Astrocyte (in vitro differentiated cells and primary cell): ENCODE results near the gene KCNG3. TPM values are rescaled to one million over a fixed set of nuclear protein-coding genes. Genes with fewer than 3 reads are reported as not detected.

Source experiments
- DNase-seq: peaks from one replicate; pipeline ENCODE4 v3.0.0-alpha.2; 2010; ENCODE audit warnings: low read depth
- FAIRE-seq: peaks from 2 replicates; lab custom pipeline; 2011; peaks lifted over from hg19 to GRCh38; lab: Jason Lieb, UNC
- H2AFZ ChIP-seq: 2 replicates; pipeline ENCODE4 v1.6.0; 2012; ENCODE audit warnings: low read depth, low read length, inconsistent platforms
- H3K27ac ChIP-seq: 2 replicates; pipeline ENCODE4 v1.5.1; 2011; ENCODE audit warnings: low read depth, low read length, inconsistent platforms
- H3K27me3 ChIP-seq: 2 replicates; pipeline ENCODE4 v1.6.0; 2011; ENCODE audit warnings: low read length, inconsistent platforms; ENCODE audit not compliant: insufficient read depth
- H3K36me3 ChIP-seq: 2 replicates; pipeline ENCODE4 v1.5.1; 2011; ENCODE audit warnings: low read length, inconsistent platforms; ENCODE audit not compliant: insufficient read depth
- H3K4me1 ChIP-seq: 2 replicates; pipeline ENCODE4 v1.5.1; 2011; ENCODE audit warnings: low read length, inconsistent platforms; ENCODE audit not compliant: insufficient read depth
- H3K4me2 ChIP-seq: 2 replicates; pipeline ENCODE4 v1.6.0; 2012; ENCODE audit warnings: low read length, inconsistent platforms
- H3K4me3 ChIP-seq: 2 replicates; pipeline ENCODE4 v1.5.1; 2011; ENCODE audit warnings: low read depth, mild to moderate bottlenecking, low read length, inconsistent platforms; ENCODE audit not compliant: insufficient read depth
- H3K79me2 ChIP-seq: 2 replicates; pipeline ENCODE4 v1.6.0; 2012; ENCODE audit warnings: mild to moderate bottlenecking, low read length, inconsistent platforms; ENCODE audit not compliant: insufficient read depth
- H3K9ac ChIP-seq: 2 replicates; pipeline ENCODE4 v1.6.0; 2012; ENCODE audit warnings: mild to moderate bottlenecking, low read length, inconsistent platforms
- H3K9me3 ChIP-seq: 2 replicates; pipeline ENCODE4 v1.5.1; 2012; ENCODE audit warnings: low read depth, mild to moderate bottlenecking, low read length, inconsistent platforms; ENCODE audit not compliant: insufficient read depth
- H4K20me1 ChIP-seq: 2 replicates; pipeline ENCODE4 v1.6.0; 2012; ENCODE audit warnings: low read length, inconsistent platforms; ENCODE audit not compliant: insufficient read depth
- H3K27ac Mint-ChIP-seq: one replicate; pipeline ENCODE4 v1.8.0; 2021; ENCODE audit warnings: mild to moderate bottlenecking, mixed read lengths; ENCODE audit not compliant: unreplicated experiment
- H3K27me3 Mint-ChIP-seq: one replicate; pipeline ENCODE4 v1.8.0; 2021; ENCODE audit warnings: low read depth, mixed read lengths; ENCODE audit not compliant: unreplicated experiment
- H3K36me3 Mint-ChIP-seq: one replicate; pipeline ENCODE4 v1.8.0; 2021; ENCODE audit warnings: low read depth, mixed read lengths; ENCODE audit not compliant: unreplicated experiment
- H3K4me1 Mint-ChIP-seq: one replicate; pipeline ENCODE4 v1.8.0; 2021; ENCODE audit warnings: low read depth, mixed read lengths; ENCODE audit not compliant: unreplicated experiment
- H3K4me3 Mint-ChIP-seq: one replicate; pipeline ENCODE4 v1.8.0; 2021; ENCODE audit warnings: mild to moderate bottlenecking, moderate library complexity, mixed read lengths; ENCODE audit not compliant: unreplicated experiment
- H3K9me3 Mint-ChIP-seq: one replicate; pipeline ENCODE4 v1.8.0; 2021; ENCODE audit warnings: mild to moderate bottlenecking, mixed read lengths; ENCODE audit not compliant: unreplicated experiment
- CTCF ChIP-seq: IDR thresholded peaks from 2 replicates; pipeline ENCODE4 v1.5.1; 2011; ENCODE audit warnings: low read depth, mild to moderate bottlenecking, inconsistent platforms, low read length, moderate library complexity; ENCODE audit not compliant: insufficient read depth
- EZH2 ChIP-seq: IDR thresholded peaks from 2 replicates; pipeline ENCODE4 v1.6.1; 2012; ENCODE audit warnings: mild to moderate bottlenecking, low read length, inconsistent platforms; ENCODE audit not compliant: insufficient read depth
- total RNA-seq: library from RNA; stranded (reverse); gene quantifications from 2 replicates; pipeline ENCODE4 v1.2.1, GENCODE V29; 2021

KCNG3 gene
- total RNA-seq, 1 donor from 2014 or later, result 0.20 TPM

DNA sequence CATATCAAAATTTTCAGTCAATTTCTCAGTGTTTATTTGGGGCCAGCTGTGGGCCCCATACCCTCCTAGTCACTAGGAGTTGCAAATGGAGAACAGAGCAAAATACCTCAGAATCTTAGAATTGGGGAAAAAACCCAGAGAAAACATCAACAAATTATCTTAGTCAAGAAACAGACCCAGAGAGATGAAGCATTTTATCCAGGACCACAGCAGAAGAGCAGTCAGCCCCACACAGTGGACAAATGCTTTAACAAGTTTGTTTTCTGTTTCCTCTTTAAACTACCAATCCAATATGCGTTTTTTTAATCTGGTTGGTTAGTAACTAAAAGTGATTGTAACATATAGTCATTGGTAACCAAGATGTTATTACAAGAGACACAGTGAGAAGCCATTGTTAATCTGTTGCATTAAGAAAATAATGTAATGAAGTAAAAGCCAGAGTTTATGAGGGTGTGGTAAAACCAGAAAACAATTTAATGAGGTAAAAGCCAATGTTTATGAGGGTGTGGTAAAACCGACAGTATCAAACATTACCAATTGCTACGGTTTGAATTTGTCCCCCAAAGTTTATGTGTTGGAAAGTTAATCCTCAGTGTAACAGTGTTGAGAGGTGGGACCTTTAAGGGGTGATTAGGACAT, 72.1 kb downstream of the KCNG3 start:
- H3K9me3 Mint-ChIP-seq, result no peaks in the 10 kb centered on the region
- DNase-seq (no peak), FAIRE-seq (no peak)
- no peaks in the 10 kb centered on the region for H3K36me3 Mint-ChIP-seq
- H2AFZ ChIP-seq, result no peak overlapping the region
- H3K36me3 ChIP-seq, result no peaks in the 10 kb centered on the region
- no peaks in the 10 kb centered on the region for H3K27me3 ChIP-seq
- H3K9me3 ChIP-seq, result no peaks in the 10 kb centered on the region
- peak overlapping the region; percentile 91 for H3K27ac ChIP-seq
- no peaks in the 10 kb centered on the region for H3K79me2 ChIP-seq
- TF ChIP-seq CTCF (no peak), EZH2 (no peak)
- H4K20me1 ChIP-seq, result no peaks in the 10 kb centered on the region
- H3K27ac Mint-ChIP-seq, result peak overlapping the region; percentile 55
- H3K4me2 ChIP-seq, result no peak overlapping the region
- peaks cover 16% of the 10 kb centered on the region for H3K4me1 Mint-ChIP-seq
- H3K4me3 ChIP-seq, result no peak overlapping the region
- H3K27me3 Mint-ChIP-seq, result peaks cover 4% of the 10 kb centered on the region
- no peak overlapping the region for H3K4me3 Mint-ChIP-seq
- H3K4me1 ChIP-seq, result peaks cover 15% of the 10 kb centered on the region
- H3K9ac ChIP-seq, result no peak overlapping the region

- Mint-ChIP-seq H3K4me1 (peaks cover 16% of the 10 kb centered on the region), H3K36me3 (no peaks in the 10 kb centered on the region), H3K27ac (peak overlapping the region; percentile 91), H3K4me3 (no peak overlapping the region), H3K9me3 (no peaks in the 10 kb centered on the region), H3K27me3 (peaks cover 4% of the 10 kb centered on the region)
- Histone ChIP-seq H3K4me1 (peaks cover 15% of the 10 kb centered on the region), H3K79me2 (no peaks in the 10 kb centered on the region), H3K4me2 (peak overlapping the region; percentile 77), H3K9me3 (no peaks in the 10 kb centered on the region), H3K9ac (peak overlapping the region; percentile 73), H3K27ac (peak overlapping the region; percentile 91), H4K20me1 (no peaks in the 10 kb centered on the region), H3K36me3 (no peaks in the 10 kb centered on the region), H2AFZ (peak overlapping the region; percentile 12), H3K27me3 (no peaks in the 10 kb centered on the region), H3K4me3 (peak overlapping the region; percentile 39)
- DNase-seq (no peak), FAIRE-seq (no peak)
- TF ChIP-seq CTCF (no peak), EZH2 (no peak)
These were observed 72.7 kb downstream of the KCNG3 start for GRCh38 chr2:42421157-42421485.

- peaks cover 1% of the 10 kb centered on the region for H3K36me3 Mint-ChIP-seq
- no peak overlapping the region for H3K4me3 Mint-ChIP-seq
- Histone ChIP-seq H3K9me3 (no peaks in the 10 kb centered on the region), H3K79me2 (no peaks in the 10 kb centered on the region), H3K4me2 (no peak overlapping the region), H3K9ac (no peak overlapping the region), H2AFZ (no peak overlapping the region), H3K4me1 (no peaks in the 10 kb centered on the region), H3K4me3 (no peak overlapping the region), H3K36me3 (no peaks in the 10 kb centered on the region), H3K27me3 (no peaks in the 10 kb centered on the region), H3K27ac (no peak overlapping the region), H4K20me1 (no peaks in the 10 kb centered on the region)
- H3K4me1 Mint-ChIP-seq, result no peaks in the 10 kb centered on the region
- no peak overlapping the region for H3K27ac Mint-ChIP-seq
- peaks cover 10% of the 10 kb centered on the region for H3K9me3 Mint-ChIP-seq
- no peaks in the 10 kb centered on the region for H3K27me3 Mint-ChIP-seq
- no peak for FAIRE-seq
- no peak for DNase-seq
- TF ChIP-seq CTCF (no peak), EZH2 (no peak)
These were observed 79.1 kb downstream of the KCNG3 start for GRCh38 chr2:42414648-42415047.
